NB4 (cell line): ENCODE data around the gene HYAL1.

Experiments
- DNase-seq: peaks from one replicate; pipeline ENCODE4 v3.0.0; 2010; ENCODE audit warnings: low read depth
- H3K4me3 ChIP-seq: one replicate; pipeline ENCODE4 v1.5.1; 2011; ENCODE audit warnings: mild to moderate bottlenecking, low read depth, low read length, moderate library complexity
- CTCF ChIP-seq: IDR thresholded peaks from one replicate; pipeline ENCODE4 v1.5.1; 2012; ENCODE audit warnings: low read depth, low read length
- MYC ChIP-seq: IDR thresholded peaks from 2 replicates; pipeline ENCODE4 v1.6.1; 2011; ENCODE audit warnings: low read depth, low read length
- POLR2A ChIP-seq: IDR thresholded peaks from 2 replicates; pipeline ENCODE4 v1.6.1; 2011; ENCODE audit warnings: mild to moderate bottlenecking; ENCODE audit not compliant: insufficient read length; ENCODE audit errors: extremely low read depth
- TF ChIP-seq, protein P1 (sequence below): IDR thresholded peaks from 2 replicates; pipeline ENCODE4 v1.6.1; 2011; ENCODE audit warnings: low read depth, low read length

The HYAL1 gene

GRCh38 chr3:50325113-50325480 is 21.7 kb upstream of the HYAL1 start:
- DNase-seq: no peak
- TF ChIP-seq CTCF (no peak), POLR2A (no peak), MYC (no peak)
- TF ChIP-seq, protein P1, sequence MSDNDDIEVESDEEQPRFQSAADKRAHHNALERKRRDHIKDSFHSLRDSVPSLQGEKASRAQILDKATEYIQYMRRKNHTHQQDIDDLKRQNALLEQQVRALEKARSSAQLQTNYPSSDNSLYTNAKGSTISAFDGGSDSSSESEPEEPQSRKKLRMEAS: no peak
- no peak overlapping the region for H3K4me3 ChIP-seq

- TF ChIP-seq POLR2A: no peak
- peak; percentile 84 for TF ChIP-seq CTCF
- TF ChIP-seq MYC: peak; percentile 30; the same call in 1 of the 2 replicates
- TF ChIP-seq, protein P1: peak; percentile 51
- no peak overlapping the region for H3K4me3 ChIP-seq
- DNase-seq: peak; percentile 80
These were observed 21.2 kb upstream of the HYAL1 start for GRCh38 chr3:50324351-50325112.

DNA sequence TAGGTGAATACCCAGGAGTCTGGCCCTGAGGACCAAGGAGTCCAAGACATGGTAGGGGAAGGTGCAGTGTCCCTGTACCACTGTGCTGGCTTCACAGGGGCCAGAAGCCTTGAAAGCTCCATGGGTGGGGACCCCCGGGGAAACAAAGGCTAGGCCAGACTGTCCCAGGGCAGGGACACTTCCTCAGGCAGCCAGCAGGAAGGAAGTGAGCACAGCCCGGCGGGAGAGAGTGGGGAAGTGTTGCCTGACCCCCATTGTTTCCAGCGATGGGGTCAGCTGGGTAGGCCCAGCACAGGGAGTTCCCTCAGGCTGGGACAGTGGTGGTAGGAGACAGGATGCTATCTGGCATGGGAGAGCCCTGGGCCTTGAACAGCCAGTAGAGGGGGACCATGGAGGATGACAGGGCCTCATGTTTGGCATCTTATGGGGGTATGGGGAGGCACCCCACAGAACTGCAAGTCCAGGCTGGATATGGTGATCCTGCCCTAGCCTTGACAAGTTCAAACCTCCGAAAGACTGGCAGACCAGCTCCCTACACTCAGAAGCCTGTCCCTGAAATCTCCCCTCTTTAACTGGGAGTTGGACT is 20.3 kb upstream of the HYAL1 start:
- TF ChIP-seq, protein P1: no peak
- TF ChIP-seq CTCF: no peak
- no peak for TF ChIP-seq MYC
- no peak for TF ChIP-seq POLR2A
- DNase-seq: no peak
- H3K4me3 ChIP-seq: no peak overlapping the region

DNA sequence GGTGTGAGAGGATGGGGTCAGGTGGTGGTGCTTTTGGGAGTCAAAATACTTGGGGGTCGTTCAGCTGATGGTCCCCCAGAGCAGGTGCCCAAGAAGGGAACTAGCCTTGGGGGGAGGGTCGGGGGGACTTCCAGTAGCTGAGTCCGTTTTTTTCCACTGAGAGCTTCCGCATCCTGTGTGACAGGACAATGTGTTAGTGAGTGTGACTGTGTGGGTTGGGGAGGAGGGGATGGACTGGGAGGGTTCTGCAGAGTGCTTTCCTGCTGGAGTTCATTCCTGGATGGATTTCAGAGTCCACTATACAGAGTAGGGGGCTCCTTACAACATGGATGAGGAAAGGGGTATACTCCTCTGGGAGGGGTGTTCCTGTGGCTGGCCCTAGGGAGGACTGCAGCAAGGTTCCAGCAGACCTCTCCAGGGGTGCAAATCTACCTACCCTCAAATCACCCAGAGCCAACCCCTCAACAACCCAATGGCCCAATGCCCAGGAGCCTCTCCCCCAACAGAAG is 19.8 kb upstream of the HYAL1 start:
- TF ChIP-seq, protein P1: no peak
- no peak for TF ChIP-seq CTCF
- TF ChIP-seq MYC: no peak
- no peak for TF ChIP-seq POLR2A
- no peak overlapping the region for H3K4me3 ChIP-seq

GRCh38 chr3:50322386-50323091 is 19.2 kb upstream of the HYAL1 start, which contains the start of gene HYAL2:
TSS of gene HYAL2 (minus strand) at chr3:50322745. CDS start at chr3:50320489, 2,256 bp downstream.
- H3K4me3 ChIP-seq: peak within 1 kb of the TSS; percentile 62
- DNase-seq: no peak
- no peak for TF ChIP-seq CTCF
- TF ChIP-seq, protein P1: no peak
- TF ChIP-seq MYC: no peak
- TF ChIP-seq POLR2A: no peak

More for the DNA sequence above, 19.8 kb upstream of the HYAL1 start:
- no peak for DNase-seq
